Endometrium (tissue), 2 donors: Measurements from ENCODE around the gene RBM4.
"Not testable (repeated sequence)": the region's sequence is repeated elsewhere in the genome, so short reads cannot be mapped to it uniquely, and the experiment has no call there.

Source experiments
- FAIRE-seq: peaks from 2 replicates; lab custom pipeline; 2012; peaks lifted over from hg19 to GRCh38; lab: Jason Lieb, UNC
- donor health status: control.
- donor health status: control.

The RBM4 gene, protein sequence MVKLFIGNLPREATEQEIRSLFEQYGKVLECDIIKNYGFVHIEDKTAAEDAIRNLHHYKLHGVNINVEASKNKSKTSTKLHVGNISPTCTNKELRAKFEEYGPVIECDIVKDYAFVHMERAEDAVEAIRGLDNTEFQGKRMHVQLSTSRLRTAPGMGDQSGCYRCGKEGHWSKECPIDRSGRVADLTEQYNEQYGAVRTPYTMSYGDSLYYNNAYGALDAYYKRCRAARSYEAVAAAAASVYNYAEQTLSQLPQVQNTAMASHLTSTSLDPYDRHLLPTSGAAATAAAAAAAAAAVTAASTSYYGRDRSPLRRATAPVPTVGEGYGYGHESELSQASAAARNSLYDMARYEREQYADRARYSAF

DNA sequence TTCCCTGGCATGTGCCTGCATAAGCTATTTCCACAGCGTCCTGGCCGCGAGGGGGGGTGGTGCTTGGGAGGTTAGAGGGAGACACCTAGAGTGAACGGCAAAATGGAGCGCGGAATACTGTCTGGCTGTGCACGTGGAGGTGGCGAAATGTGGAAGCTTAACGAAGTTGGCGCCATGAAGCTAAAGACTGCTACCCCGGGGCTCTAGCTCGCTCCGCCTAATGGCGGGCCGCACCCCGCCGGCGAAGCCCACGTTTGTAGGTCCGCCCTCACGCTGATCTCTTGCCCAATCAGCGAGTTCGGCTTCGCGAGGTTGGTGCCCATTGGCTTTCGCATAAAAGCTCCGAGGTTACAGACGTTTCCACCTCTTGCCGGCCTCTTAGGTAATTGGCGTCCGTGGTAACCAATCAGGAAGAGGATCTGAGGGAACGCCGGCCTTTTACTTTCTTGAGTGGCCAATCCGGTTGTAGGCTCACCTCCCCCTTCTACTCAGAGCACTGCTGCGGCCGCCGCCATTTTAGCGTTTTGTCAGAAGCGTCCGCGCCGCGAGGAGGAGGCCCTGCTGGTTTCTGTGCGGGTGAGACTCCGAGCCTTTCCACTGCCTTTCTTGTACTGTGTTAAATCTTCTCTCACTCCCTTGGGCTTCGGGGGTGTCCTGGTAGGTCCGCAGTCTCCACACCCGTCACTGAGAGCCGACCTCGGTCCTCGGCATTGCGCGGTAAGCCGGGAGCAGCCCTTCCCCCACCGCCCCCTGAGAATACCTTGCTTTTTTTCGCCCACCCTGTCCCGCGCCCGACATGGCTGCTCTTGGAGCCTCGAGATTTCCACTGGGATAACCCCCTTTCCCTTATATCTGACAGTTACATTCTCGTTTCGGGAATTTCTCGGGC lies at the start of gene RBM4:
TSS of gene RBM4 (plus strand) at position 527 of the 889 bp plus-strand sequence. CDS start 1,009 bp downstream, outside the sequence.
- FAIRE-seq: peak; percentile 93

DNA sequence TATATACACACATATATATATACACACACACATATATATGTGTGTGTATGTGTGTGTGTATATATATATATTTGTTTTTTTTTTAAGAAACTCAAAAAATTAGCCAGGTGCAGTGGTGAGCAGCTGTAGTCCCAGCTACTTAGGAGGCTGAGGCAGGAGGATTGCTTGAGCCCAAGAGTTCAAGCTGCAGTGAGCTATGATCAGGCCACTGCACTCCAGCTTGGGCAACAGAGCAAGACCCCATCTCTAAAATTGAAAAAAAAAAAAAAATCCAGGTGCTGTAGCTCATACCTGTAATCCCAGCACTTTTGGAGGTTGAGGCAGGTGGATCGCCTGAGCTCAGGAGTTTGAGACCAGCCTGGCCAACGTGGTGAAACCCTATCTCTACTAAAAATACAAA lies 49.2 kb upstream of the RBM4 start:
- not testable (repeated sequence) for FAIRE-seq

DNA sequence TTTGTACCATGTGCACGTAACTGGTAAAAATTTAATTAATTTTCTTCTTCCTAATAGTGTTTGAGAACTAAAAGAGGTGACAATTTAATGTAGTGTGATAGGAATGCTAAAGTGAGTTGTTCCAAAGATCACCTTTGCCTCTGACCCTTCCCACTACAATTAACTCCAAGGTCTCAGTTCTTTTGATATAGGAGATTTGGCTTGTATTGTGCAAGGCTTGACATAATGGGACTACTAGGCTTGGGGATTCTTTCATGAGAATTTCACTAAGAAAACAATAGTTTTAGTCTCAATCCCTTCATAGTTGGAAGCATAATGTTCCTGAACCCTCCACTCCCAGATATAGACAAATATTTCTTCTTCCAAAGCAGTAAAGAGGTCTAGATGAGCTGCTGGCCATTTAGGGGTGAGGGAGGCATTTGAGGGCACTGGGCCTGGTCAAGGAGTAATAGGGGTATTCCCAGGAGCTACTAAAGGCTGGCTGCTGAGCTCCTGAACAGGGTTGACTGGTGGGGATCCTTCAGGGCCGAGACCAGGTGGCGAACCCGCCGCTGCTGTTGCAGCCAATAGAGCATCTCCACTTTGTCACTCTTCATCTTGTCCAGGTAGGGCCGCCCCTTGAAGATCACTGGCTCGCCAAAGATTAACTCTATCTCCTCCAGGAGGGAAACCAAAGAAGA lies 48.4 kb upstream of the RBM4 start:
- no peak for FAIRE-seq

DNA sequence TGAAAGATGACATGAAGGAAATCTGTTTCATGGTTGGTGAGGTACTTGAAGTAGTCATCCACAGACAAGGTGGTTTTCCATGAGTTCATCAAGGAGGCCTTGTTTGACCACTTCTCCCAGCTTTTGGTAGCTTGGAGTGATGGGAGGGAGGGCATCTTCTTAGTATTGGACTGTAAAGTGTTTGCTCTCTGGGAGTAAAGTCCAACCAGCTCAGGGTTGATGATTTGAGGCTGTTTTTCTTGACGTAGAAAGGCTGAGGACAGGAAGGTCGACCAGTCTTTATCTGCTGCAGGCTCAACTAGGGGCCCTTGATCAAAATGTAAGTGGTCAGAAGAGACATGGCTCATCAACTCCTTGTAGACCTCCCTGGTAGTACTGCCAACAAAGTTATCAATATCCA lies 47.3 kb upstream of the RBM4 start:
- no peak for FAIRE-seq

DNA sequence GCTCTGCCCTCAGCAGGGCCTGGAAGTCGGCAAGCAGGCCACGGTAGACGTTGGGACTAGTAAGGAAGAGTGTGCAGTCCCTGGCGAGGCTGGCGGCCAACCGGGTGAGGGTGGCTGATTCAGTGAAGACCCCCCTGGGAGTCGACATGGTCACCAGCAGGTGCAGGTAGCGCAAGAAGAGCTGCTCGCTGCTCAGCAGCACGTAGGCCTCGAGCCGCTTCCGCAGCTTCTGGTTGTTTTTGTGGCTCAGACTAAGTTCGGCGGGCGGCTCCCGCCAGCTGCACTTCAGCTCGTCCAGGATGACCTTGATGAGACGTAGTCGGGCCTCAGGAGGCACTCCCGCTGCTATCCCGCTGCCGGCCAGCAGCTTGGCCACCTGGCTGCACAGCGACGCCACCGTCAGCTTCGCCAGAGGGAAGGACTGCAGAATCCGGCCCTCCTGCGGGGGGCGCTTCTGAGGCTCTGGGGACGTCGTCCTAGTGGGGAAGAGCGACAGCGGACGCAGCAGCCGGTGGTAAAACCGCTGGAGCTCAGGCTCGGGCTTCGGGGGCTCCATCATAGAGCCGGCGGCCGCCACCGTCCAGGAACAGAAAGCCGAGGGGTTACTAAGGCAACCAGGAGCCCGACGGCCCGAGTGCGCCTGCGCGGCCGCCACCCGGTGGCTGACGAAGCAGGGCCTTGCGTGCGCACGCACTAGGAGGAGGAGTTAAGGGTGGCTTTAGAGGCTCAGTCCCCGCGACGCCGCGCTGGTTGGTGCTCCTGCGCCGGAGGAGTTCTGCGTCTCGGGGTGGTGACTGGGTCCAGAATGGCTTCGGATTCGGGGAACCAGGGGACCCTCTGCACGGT lies 45.8 kb upstream of the RBM4 start, which contains the start of the genes CCDC87 and CCS:
TSS of gene CCDC87 (minus strand) at position 607 of the 846 bp plus-strand sequence. CDS start at position 559, 48 bp downstream.
TSS of gene CCS (plus strand) at position 729 of the 846 bp plus-strand sequence. CDS start at position 806, 77 bp downstream.
- no peak for FAIRE-seq

DNA sequence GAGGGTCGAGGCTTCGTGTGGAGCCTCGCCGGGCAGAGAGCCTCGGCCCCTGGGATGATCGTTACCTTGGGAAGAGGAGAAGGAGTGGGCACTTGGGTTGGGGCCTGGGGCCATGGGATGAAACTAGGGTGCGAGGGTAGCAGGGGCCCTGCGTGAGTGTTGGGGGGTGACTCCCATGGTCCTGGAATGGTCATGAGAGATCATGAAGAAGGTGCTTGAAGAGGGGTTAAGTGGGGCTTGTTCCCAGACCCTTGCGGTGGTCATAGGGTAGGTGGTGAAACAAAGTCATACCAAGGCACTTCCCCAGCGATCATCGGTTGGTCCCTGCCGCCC lies 45.2 kb upstream of the RBM4 start:
- no peak for FAIRE-seq

DNA sequence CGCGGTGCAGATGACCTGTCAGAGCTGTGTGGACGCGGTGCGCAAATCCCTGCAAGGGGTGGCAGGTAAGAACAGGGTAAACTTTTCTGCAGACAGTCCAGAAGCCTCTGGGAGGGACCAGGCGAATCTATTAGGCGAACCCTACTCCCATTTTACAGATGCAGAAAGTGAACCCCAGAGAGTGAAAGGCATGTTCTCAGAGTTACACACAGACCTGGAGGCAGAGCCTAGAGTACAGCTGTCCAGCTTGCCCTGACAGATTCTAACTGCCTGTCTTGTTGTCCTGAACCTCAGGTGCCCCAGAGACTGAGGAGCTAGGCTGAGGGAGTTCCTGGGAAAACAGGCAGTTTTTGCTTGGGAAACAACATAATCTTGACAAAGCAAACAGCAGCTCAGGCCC lies 44.9 kb upstream of the RBM4 start:
- FAIRE-seq: no peak

DNA sequence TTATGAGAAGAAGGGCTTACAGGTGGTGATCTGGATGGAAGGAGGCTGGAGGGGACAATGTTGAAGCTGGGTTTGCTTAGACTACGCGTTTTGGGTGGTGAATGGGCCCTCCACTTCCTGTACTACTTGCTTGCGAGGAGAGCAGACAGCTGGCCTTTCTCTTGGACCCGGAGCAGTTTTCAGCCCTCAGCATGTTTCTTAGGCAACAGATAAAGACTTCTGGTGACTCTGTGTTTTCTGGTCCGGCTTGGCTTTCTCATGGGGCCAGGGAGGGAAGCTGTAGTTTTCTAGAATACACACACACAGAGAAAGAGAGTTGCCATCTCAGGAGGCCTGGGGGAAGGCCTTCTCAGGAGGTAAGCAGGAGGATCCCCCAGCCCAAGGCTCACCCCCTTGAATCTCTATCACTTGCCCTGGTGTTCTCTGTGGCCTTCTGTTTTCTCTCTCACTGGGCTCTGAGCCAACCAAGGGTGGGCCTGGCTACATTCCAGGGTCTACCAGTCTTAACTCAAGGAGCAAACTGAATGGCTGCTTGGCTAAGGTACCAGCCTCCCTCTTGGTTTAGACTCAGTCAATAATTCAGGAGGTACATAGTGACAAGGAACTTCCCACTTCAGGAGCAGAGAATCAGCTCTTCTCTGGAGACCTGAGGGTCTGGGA lies 43.1 kb upstream of the RBM4 start:
- no peak for FAIRE-seq

DNA sequence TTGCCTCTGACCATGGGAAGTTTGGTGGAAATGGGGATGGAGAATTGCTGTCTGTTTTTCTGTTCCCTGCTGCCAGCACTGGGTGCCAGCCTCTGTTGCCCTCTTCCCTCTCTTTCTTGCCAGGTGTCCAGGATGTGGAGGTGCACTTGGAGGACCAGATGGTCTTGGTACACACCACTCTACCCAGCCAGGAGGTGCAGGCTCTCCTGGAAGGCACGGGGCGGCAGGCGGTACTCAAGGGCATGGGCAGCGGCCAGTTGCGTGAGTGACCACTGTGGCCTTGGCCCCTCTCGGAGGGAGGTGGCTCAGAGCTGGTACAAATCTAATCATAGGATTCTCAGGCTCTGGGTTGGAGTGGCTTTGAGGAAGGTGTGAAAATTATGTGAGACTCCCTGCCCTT lies 39.5 kb upstream of the RBM4 start:
- FAIRE-seq: no peak

DNA sequence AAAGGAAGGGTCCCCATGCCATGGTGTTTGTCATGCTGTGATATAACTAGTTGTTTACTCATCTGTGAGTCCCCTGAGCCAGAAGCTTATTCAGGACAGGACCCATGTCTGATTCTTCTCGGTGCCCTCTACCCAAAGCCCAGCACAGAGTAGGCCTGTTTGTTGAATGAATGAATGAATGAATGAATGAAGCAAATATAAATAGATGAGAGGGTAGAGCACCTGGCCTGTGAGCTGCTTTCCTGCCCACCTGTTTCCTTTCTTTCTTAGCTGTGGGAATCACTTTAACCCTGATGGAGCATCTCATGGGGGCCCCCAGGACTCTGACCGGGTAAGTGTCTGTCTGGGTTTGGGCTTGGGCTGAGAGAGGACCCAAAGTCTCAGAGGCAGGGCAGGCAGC lies 38.3 kb upstream of the RBM4 start:
- no peak for FAIRE-seq

DNA sequence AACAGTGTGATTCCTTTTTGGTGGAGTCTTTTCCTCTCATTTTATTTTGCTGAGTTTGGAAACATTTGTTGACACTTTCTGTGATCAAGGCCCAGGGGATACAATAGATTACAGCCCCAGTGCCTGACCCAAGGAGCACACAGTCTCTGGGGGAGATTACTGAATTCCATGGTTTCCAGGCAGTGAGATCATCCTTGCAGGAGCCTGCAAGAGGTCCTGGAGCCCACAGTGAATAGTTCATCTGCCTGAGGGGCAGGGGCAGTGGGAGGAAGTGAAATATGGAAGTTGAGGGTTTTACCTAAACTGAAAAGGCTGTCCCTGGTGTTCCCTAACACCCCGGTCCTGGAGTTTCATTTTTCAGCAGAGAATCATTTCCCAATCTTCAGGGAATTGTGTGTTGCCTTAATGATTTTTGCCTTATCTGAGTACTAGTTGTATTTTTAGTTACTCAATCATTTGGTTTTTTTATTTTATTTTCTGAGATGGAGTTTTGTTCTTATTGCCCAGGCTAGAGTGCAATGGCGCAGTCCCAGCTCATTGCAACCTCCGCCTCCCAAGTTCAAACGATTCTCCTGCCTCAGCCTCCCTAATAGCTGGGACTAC lies 37.8 kb upstream of the RBM4 start:
- no peak for FAIRE-seq

DNA sequence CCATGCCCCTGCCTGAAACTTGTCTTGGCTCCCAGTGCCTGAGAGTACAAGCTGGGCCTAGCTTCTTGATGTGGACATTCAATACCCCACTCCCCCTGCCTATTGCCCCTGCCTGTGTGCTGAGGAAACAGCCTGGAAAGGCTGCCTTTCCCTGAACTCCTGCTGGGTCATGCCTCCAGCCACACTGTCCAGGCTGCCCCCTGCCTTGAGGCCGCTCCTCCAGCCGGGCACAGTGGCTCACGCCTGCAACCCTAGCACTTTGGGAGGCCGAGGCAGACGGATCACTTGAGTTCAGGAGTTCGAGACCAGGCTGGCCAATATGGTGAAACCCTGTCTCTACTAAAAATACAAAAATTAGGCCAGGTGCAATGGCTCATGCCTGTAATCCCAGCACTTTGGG lies 35.4 kb upstream of the RBM4 start:
- no peak for FAIRE-seq

DNA sequence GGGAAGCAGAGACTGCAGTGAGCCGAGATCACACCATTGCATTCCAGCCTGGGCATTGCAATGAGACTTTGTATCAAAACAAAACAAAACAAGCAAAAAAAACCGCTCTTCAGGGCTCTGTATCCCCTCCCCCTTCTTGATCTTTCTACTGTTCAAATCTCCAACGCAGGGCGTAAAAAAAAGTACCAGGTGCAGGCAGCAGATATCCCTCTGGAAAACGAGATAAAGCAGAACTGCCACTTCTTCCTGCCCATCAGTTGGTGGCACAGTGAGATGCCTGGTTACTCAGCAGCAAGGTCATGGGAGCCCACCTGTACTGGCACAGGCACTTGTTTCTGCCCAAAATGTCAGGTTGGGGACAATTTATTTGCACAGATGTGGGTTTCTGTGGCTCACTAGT lies 34.3 kb upstream of the RBM4 start:
- FAIRE-seq: no peak

DNA sequence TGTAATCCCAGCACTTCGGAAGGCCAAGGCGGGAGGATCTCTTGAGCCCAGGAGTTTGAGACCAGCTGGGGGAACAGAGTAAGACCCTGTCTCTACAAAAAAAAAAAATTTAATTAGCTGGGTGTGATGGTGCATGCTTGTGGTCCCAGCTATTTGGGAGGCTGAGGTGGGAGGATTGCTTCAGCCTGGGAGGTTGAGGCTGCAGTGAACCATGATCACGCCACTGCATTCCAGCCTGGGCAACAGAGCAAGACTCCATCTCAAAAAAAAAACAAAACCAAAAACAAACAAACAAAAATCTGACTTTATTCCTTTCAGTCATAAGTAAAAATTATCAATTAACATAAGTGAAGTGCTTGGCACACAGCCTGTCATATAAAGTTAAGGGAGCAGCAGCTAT lies 31.9 kb upstream of the RBM4 start:
- FAIRE-seq: not testable (repeated sequence)

DNA sequence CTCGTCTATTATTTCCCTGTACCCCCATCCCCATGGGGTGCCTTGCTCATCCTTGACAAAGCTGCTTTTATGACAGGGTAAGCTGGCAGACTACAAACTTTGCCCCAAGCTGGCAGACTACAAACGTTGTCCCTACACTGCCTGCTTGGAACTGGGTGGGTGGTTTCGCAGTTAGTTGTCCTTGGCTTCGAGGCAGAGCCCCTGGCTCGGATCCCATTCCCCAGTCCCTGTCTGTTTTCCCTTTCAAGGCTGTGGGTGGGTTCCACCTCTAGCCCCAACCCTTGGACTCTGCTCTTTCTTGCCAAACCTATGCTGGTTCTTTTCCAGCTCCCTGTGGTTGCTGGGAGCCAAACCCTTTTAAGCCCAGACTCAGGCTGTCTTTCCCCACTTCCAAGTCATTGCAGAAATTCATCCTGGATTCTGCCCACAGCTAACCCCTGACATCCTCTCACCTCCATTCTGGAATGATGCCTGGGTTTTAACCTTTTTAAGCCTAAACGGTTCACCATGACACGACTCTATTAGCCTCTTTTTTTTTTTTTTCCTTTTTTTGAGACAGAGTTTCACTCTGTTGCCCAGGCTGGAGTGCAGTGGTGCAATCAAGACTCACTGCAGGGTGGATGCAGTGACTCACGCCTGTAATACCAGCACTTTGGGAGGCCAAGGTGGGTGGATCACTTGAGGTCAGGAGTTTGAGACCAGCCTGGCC lies 31.2 kb upstream of the RBM4 start:
- FAIRE-seq: no peak

DNA sequence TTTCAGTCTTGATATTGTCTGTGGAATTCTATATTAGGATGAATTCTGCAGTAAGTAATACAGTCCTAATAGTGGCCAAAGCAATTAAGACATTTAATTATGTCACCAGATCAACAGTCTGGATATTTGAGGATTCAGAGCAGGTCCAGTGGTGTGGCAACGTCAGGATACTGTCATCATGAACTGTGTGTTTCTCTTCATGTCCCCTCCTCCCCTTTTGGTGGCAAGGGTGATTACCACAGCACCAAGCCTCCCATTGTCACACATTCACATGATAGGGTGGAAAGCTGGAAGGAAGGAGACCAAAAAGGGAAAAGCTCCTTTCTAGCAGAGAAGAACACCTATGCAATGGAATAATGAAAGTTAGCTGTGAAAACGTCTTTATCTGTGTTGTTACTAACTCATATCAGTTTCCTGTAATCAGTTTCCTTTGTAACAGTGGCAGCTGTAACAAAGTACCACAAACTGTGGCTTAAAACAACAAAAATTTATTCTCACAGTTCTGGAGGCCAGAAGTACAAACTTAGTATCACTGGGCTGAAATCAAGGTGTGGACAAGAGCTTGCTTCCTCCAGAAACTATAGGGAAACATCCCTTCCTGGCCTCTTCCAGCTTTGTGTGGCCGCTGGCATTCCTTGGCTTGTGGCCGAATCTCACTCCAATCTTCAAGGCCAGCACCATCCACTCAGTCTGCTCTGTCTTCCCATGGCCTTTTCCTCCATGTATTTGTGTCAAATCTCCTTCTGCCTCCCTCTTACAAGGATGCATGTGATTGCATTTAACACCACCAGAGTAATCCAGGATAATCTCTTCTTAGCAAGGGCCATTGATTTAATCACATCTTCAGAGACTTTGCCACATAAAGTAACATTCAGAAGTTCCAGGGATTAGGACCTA lies 28.5 kb upstream of the RBM4 start:
- no peak for FAIRE-seq

DNA sequence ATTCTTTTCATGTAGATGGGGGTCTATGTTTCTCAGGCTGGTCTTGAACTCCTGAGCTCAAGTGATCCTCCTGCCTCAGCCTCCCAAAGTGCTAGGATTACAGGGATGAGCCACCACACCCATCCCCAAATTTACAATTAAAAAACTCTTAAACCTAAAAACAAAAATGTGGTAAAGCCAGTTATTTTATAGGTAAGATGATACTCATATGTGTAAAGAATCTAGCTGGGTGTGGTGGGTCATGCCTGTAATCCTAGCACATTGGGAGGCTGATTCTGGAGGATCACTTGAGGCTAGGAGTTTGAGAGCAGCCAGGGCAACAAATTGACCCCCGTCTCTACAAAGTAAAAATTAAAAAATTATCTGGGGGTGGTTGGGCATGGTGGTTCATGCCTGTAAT lies 26.0 kb upstream of the RBM4 start:
- no peak for FAIRE-seq

DNA sequence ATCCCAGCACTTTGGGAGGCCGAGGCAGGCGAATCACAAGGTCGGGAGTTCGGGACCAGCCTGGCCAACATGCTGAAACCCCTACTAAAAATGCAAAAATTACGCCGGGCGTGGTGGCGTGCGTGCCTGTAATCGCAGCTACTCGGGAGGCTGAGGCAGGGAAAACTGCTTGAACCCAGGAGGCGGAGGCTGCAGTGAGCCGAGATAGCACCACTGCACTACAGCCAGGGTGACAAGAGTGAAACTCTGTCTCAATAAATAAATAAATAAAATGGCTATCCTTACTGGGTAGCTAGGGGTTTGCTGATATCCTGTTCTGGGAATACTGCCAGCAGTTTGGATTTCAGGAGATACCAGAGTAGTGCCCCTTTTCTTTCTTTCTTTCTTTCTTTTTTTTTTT lies 24.4 kb upstream of the RBM4 start:
- no peak for FAIRE-seq
